Mammary epithelial cell (primary cell): ENCODE results near the gene RHPN2.

ENCODE experiments used
- CTCF ChIP-seq, 2 donors: IDR thresholded peaks in 1 of 2; conservative IDR thresholded peaks in 1 of 2; 2 replicates each; pipeline ENCODE4 v1.5.1; 2011 to 2012; ENCODE audit warnings: inconsistent platforms in 2 of 2, low read length in 2 of 2, mild to moderate bottlenecking in 2 of 2, control low read depth in 1 of 2, low read depth in 1 of 2; ENCODE audit not compliant: insufficient read depth in 1 of 2; ENCODE audit errors: extremely low read depth in 1 of 2
- EZH2 ChIP-seq: IDR thresholded peaks from 2 replicates; pipeline ENCODE4 v1.6.1; 2012; ENCODE audit warnings: low read length, inconsistent platforms, borderline replicate concordance

- TF ChIP-seq EZH2 (no peak), CTCF (conservative IDR thresholded peaks at IDR 0.05 in 1 of 2, IDR thresholded peaks at IDR 0.05 in 1 of 2; ENCODE audit: extremely low read depth in 1 of 2, insufficient read depth in 1 of 2, low read depth in 1 of 2, low read length in 2 of 2) (no peak)
Measured at GRCh38 chr19:33024398-33024797, 40.3 kb downstream of the RHPN2 start.
